ENCODE measurements around the gene PPP5C. TPM values are rescaled to one million over a fixed set of nuclear protein-coding genes. Genes with fewer than 3 reads are reported as not detected.

The PPP5C gene
- total RNA-seq, 1 experiment from 2014 or later, result 89.7 TPM

- no peak for DNase-seq (ENCODE audit: low read depth)
These were observed 16.5 kb upstream of the PPP5C start for GRCh38 chr19:46330319-46330918.

GRCh38 chr19:46337487-46337886 is 9.4 kb upstream of the PPP5C start:
- DNase-seq (ENCODE audit: low read depth), result no peak

GRCh38 chr19:46339446-46339845 is 7.4 kb upstream of the PPP5C start:
- DNase-seq (ENCODE audit: low read depth), result no peak

- DNase-seq (ENCODE audit: low read depth), result no peak
These were observed 6.7 kb upstream of the PPP5C start for GRCh38 chr19:46340051-46340659.

GRCh38 chr19:46341937-46342336 is 5.0 kb upstream of the PPP5C start:
- DNase-seq (ENCODE audit: low read depth), result no peak

GRCh38 chr19:46344363-46344762 is 2.5 kb upstream of the PPP5C start:
- no peak for DNase-seq (ENCODE audit: low read depth)

GRCh38 chr19:46345157-46345556 is 1.7 kb upstream of the PPP5C start:
- DNase-seq (ENCODE audit: low read depth), result no peak

- no peak for DNase-seq (ENCODE audit: low read depth)
These were observed 641 bp downstream of the PPP5C start for GRCh38 chr19:46347572-46347883.

GRCh38 chr19:46347985-46348384 is 1.1 kb downstream of the PPP5C start:
- DNase-seq (ENCODE audit: low read depth), result no peak

- no peak for DNase-seq (ENCODE audit: low read depth)
These were observed 2.6 kb downstream of the PPP5C start for GRCh38 chr19:46349311-46349993.

GRCh38 chr19:46350029-46350757 is 3.3 kb downstream of the PPP5C start:
- no peak for DNase-seq (ENCODE audit: low read depth)

- DNase-seq (ENCODE audit: low read depth), result no peak
These were observed 3.9 kb downstream of the PPP5C start for GRCh38 chr19:46350758-46351159.

GRCh38 chr19:46351241-46352041 is 4.6 kb downstream of the PPP5C start:
- DNase-seq (ENCODE audit: low read depth), result peak; percentile 88

GRCh38 chr19:46353730-46354528 is 7.0 kb downstream of the PPP5C start:
- no peak for DNase-seq (ENCODE audit: low read depth)

GRCh38 chr19:46355234-46356148 is 8.6 kb downstream of the PPP5C start:
- DNase-seq (ENCODE audit: low read depth), result no peak

GRCh38 chr19:46356149-46357055 is 9.5 kb downstream of the PPP5C start:
- no peak for DNase-seq (ENCODE audit: low read depth)

GRCh38 chr19:46357846-46358583 is 11.1 kb downstream of the PPP5C start:
- no peak for DNase-seq (ENCODE audit: low read depth)

- no peak for DNase-seq (ENCODE audit: low read depth)
These were observed 15.0 kb downstream of the PPP5C start for GRCh38 chr19:46361915-46362314.

All from LHCN-M2 (cell line).